ENCODE measurements around the gene LETM1.

The LETM1 gene

DNA sequence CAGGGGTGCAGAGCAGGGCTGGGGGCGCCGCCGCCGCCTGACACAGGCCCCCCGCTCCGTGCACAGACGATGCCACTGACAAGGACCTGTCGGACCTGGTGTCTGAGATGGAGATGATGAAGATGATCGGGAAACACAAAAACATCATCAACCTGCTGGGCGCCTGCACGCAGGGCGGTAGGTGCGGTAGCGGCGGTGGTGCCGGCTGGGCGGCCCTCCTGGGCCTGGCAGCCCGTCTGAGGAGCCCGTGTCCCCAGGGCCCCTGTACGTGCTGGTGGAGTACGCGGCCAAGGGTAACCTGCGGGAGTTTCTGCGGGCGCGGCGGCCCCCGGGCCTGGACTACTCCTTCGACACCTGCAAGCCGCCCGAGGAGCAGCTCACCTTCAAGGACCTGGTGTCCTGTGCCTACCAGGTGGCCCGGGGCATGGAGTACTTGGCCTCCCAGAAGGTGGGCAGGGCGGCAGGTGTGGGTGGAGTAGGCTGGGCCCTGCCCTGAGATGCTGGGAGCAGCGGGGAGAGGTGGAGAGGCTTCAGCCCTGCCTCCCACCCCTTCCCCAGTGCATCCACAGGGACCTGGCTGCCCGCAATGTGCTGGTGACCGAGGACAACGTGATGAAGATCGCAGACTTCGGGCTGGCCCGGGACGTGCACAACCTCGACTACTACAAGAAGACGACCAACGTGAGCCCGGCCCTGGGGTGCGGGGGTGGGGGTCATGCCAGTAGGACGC lies 50.3 kb downstream of the LETM1 start:
- TF ChIP-seq CTCF (IDR thresholded peaks at IDR 0.05): no peak

GRCh38 chr4:1804638-1805492 lies 51.1 kb downstream of the LETM1 start:
- TF ChIP-seq CTCF (IDR thresholded peaks at IDR 0.05): no peak

- no peak for TF ChIP-seq CTCF (IDR thresholded peaks at IDR 0.05)
Observed at GRCh38 chr4:1803523-1804423, 52.2 kb downstream of the LETM1 start.

- TF ChIP-seq CTCF (IDR thresholded peaks at IDR 0.05): no peak
Observed at GRCh38 chr4:1802720-1803522, 53.0 kb downstream of the LETM1 start.

DNA sequence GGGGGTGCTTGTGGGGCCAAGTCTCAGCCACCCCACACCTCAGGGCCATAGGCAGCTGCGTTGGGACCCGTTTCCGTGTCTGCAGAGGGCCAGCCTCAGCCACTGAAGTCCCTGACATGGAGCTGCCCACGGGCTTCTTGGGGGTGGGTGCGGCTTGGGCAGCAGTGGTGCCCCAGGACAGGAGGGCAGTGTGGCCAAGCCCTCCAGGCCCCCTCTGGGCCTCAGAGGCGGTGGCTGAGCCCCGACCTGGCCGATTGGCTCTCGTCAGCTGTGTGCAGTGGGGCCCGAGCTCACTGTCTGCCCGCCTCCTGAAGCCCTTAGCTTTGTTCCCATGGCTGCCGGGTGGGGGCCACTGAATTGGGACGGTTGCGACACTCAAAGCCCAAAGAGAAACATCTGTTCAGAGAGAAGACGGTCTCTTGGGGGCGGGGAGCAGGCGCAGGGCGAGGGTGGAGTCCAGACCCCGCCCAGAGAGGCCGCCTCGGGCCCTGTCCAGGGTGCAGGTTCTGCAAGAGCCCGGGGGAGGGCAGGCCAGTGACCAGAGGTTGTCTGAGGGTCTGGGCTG lies 53.7 kb downstream of the LETM1 start:
- no peak for TF ChIP-seq CTCF (IDR thresholded peaks at IDR 0.05)

- TF ChIP-seq CTCF (IDR thresholded peaks at IDR 0.05): no peak
Observed at GRCh38 chr4:1801286-1801958, 54.5 kb downstream of the LETM1 start.
